Glomerular endothelial cell (primary cell): ENCODE results near the gene TMEM250. TPM values are rescaled to one million over a fixed set of nuclear protein-coding genes. Genes with fewer than 3 reads are reported as not detected.

Experiments used
- DNase-seq: peaks from one replicate; pipeline ENCODE4 v3.0.0-alpha.2; 2011; ENCODE audit warnings: low read depth, low spot score; ENCODE audit errors: extremely low read depth
- total RNA-seq: library from RNA; depleted of rRNA; stranded (reverse); fragments of >200 nt; gene quantifications from 2 replicates; pipeline ENCODE4 v1.2.3, GENCODE V29; 2015

TMEM250 gene
- total RNA-seq, 1 donor from 2014 or later, result 67.3 TPM

GRCh38 chr9:136133191-136133958 lies 14.7 kb upstream of the TMEM250 start:
- DNase-seq, result no peak

GRCh38 chr9:136132512-136133050 lies 13.9 kb upstream of the TMEM250 start:
- DNase-seq, result no peak

DNA sequence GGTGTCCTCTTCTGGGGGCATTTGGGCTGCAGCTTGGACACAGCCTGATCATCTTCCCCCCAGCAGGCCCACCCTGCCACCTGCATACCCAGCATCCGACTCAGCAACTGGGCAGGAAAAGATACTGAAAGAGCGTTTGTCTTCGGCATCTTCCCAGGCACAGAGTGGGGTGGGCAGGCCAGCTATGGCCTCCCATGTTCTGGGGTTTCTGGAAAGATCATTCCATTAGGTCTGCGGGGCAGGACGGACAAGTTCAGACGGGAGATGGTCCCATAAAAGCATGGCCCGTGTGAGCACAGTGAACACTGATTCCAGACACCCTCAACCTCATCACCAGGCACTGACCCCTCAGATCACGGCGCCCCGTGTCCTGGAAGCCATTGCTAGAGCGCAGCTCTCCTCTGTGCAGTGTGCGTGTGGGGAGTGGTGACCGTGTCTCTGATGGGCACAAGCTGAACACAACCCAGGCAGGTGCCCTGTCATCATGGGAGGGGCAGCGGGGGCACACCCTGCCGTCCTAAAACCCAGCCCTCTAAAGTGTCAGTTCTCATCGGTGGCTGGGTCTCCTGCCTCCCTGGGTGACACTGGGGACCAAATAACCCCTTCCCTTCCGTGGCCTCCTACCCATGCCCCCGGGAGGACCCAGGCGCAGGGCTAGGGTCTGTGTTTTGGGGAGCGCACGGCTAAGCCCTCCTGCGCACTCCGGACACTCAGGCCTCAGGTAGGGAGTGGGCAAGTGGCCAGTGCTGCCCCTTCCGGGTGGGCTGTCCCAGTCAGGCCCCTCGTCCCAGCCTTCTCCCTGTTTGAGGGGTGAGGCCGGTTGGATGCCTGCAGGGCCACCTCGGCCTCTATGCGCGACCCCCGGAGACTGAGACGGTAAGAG lies 13.2 kb upstream of the TMEM250 start:
- DNase-seq, result no peak

DNA sequence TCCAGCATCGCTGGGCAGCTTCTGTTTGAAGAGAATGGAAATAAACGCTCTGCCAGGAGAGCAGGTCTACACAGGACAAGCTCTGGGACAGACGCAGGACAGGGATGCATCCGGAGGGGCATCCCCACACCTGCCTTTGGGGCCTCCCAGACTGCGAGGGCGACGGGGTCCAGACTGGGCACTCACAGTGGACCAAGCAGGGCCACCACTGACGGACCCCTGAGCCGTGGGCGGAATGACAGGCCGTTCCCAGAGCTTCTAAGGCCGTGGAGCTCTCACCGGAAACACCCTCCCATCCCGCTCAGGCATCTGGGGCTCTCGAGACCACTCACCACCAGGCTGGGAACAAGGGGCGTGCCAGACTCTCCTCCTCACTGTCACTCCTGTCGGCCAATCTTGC lies 10.5 kb upstream of the TMEM250 start:
- no peak for DNase-seq

- DNase-seq, result no peak
Observed at GRCh38 chr9:136128436-136128835, 9.8 kb upstream of the TMEM250 start.

- no peak for DNase-seq
Observed at GRCh38 chr9:136127313-136127712, 8.6 kb upstream of the TMEM250 start.

- DNase-seq, result no peak
Observed at GRCh38 chr9:136124976-136125692, 6.5 kb upstream of the TMEM250 start.

DNA sequence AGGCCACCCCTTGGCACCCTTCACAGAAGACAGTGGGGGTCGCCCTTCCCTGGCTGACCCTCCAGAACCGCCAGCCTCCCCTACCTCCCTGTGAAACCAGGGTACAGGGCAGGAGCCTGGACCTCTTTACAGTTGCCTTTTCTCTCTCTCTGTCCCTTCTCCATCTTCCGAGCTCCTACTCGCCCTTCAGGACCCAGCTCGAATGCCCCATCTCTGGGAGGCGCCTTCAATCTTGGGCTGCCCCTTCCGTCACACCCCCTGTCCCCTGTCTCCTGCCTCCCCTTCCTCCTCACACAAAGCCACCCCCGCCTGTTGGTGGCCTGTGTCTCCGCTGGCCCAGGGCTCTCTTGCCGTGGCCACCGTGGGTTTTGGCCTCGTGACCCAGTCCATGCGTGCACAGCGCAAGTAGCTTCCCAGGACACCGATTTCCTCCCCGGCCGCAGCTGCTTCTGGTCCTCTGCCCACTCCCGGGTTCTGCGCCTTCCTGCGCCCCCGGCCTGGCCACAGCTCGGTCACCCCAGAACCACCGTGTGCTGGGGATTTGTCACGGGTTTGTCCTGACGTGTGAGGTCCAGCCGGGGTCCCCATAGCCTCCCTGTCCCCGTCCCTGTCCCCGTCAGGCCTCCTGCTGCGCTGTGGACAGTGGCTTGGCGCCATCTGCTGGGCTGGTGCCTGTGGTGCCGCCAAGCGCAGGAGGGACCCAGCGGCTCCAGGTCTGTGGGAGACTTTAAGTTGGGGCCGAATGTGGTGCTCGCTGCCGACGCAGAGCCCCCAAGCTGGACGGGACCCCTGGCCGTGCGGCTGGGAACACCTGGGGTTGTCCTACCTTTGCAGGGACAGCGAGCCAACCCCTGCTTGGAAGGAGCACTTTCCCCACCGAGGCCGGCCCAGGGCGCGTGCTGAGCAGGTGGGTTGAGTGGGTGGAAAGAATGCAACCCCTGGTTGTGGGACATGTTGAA lies 4.0 kb upstream of the TMEM250 start:
- no peak for DNase-seq

DNA sequence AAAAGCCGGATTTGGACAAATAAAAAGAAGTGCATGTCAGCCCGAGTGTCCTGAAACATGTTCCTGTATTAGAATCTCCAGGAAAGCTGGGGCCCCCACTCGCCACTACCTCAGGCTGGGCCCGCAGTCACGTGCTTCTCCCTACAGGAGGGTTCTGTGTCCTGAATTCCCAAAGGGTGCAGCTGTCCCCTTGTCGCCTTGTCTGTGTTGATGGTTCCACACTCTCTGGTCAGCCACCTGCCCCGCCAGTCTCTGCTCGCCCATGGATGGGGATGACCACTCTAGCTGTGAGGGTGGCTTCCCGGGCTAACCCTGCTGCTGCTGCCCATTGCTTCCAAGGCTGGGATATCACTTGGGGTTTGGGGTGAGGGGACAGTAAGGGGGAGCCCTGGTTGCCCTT lies 3.1 kb upstream of the TMEM250 start:
- no peak for DNase-seq

GRCh38 chr9:136120438-136120844 lies 1.8 kb upstream of the TMEM250 start:
- no peak for DNase-seq

DNA sequence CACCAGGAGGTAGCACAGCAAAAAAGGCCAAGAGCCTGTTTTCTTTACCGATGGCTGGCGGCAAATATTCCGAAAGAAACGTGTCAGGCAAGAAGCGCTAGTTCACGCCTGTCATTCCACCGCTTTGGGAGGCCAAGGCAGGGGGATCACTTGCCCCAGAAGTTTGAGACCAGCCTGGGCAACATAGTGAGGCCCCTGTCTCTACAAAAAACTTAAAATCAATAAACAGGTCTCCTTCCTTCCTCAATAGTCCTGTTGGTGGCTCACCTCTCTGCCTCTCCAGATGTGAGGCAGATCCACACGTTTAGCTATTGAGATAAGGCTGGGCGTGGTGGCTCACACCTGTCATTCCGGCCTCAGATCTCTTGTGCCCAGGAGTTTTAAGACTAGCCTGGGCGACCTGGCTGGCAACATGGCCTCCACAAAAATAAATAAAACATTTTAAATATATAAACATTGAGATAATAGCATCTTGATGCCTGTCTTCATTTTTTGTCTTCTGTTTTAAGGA lies 1.3 kb upstream of the TMEM250 start:
- no peak for DNase-seq

- DNase-seq, result no peak
Observed at GRCh38 chr9:136119061-136119882, 597 bp upstream of the TMEM250 start.

DNA sequence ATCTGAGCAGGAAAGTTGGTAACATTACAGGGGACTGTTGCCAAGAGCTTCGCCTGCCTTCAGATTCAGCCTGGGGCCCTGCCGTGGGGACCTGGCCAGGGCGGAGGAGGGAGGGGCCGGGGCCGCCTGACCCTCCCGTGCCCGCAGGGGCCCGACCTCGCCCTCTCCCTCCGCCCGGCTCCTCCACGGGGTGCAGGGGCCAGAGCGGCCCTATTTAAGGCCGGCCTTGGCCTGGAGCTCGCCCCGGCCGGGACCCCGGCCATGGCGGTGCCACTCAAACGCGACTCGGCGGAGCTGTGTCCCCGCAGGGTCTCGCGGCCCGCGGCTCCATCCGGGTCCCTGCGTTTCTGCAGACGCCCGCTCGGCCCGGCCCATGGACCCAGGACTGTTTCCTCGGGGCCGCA lies 757 bp downstream of the TMEM250 start:
- DNase-seq, result no peak

GRCh38 chr9:136117291-136117915 lies 1.3 kb downstream of the TMEM250 start:
- DNase-seq, result no peak

GRCh38 chr9:136116360-136117098 lies 2.1 kb downstream of the TMEM250 start:
- no peak for DNase-seq

DNA sequence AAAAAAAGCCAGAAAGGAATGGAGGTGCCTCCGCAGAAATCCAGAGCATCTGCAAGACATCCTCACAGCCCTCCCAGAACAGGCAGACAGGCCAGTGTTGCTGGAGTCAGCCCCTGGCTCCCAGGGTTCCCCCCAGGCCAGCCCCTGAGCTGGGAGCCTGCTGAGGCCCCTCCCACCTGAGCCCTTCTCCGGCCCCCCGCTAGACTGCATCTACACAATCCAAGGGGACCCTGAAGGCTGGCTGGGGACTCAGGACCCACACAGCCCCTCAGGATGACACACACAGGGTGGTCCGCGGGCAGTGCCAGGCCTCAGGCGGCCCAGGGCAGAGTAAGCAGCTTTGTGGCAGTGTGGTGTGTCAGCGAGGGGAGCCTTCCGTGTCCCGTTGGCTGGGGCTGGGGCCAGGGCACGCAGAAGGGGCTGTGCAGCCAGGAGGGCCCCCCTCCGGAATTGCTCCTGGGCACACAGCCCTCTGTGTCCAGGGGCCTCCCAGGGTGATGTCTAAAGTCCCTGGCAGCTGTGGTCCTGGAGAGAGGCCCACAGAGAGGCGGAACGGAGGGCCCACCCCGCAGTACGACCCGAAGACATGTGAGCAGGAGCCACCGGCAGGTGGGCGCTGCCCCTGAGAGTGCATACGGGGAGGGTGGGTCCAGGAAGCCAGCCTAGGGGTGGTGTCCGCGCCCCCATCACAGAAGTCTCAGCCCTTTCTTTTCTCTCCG lies 2.9 kb downstream of the TMEM250 start:
- DNase-seq, result no peak

GRCh38 chr9:136115206-136115605 lies 3.5 kb downstream of the TMEM250 start:
- DNase-seq, result no peak
